HepG2 (cell line): ENCODE results near the gene FBH1. TPM values are rescaled to one million over a fixed set of nuclear protein-coding genes. Genes with fewer than 3 reads are reported as not detected.

Experiments
- AKNA ChIP-seq: sonication (generic); formaldehyde crosslinking; IDR thresholded peaks from 2 replicates; pipeline ENCODE4 v1.4.0; 2020; ENCODE audit warnings: missing genetic modification reagents, borderline replicate concordance
- ELF4 ChIP-seq: sonication (generic); formaldehyde crosslinking; IDR thresholded peaks from 2 replicates; pipeline ENCODE4 v1.5.0; 2020; ENCODE audit warnings: missing genetic modification reagents, mild to moderate bottlenecking, moderate library complexity, borderline replicate concordance
- ETV6 ChIP-seq: sonication (generic); formaldehyde crosslinking; conservative IDR thresholded peaks from 2 replicates; pipeline ENCODE4 v1.4.0; 2020; ENCODE audit warnings: missing genetic modification reagents
- FOXA1 ChIP-seq, 2 experiments: fragments of 450-650 bp in 1 of 2; sonication (generic) in 1 of 2; formaldehyde crosslinking in 1 of 2; IDR thresholded peaks; 2 replicates each; pipeline versions ENCODE4 v1.4.0 to v1.6.1; 2016 to 2020; ENCODE audit warnings: missing genetic modification reagents in 1 of 2
- HOMEZ ChIP-seq: IDR thresholded peaks from 2 replicates; pipeline ENCODE4 v1.6.1; 2016; ENCODE audit warnings: low read depth
- NR2F1 ChIP-seq, 2 experiments: fragments of 450-650 bp in 1 of 2; formaldehyde crosslinking in 1 of 2; IDR thresholded peaks; 2 replicates each; pipeline versions ENCODE4 v1.5.0 to v1.6.1; 2016 to 2020; ENCODE audit warnings: mild to moderate bottlenecking in 1 of 2, missing compliant biosample characterization in 1 of 2, missing genetic modification reagents in 1 of 2, moderate library complexity in 1 of 2
- NRL ChIP-seq: sonication (generic); formaldehyde crosslinking; IDR thresholded peaks from 2 replicates; pipeline ENCODE4 v1.5.0; 2020; ENCODE audit warnings: missing genetic modification reagents, mild to moderate bottlenecking, moderate library complexity, borderline replicate concordance
- YEATS4 ChIP-seq: sonication (generic); formaldehyde crosslinking; IDR thresholded peaks from 2 replicates; pipeline ENCODE4 v1.4.0; 2020; ENCODE audit warnings: missing genetic modification reagents, borderline replicate concordance
- ZMAT3 ChIP-seq: sonication (generic); formaldehyde crosslinking; conservative IDR thresholded peaks from 2 replicates; pipeline ENCODE4 v1.7.0; 2021; ENCODE audit warnings: missing genetic modification reagents
- polyA plus RNA-seq, 8 experiments: library from polyadenylated mRNA; depleted of rRNA in 3 of 8; stranded (reverse) in 7 of 8; unstranded in 1 of 8; fragments of >200 nt; fragmentation: Illumina TruSeq in 4 of 8; extraction: Trizol in 4 of 8; gene quantifications; 2 replicates each; pipeline versions ENCODE4 v1.2.1 to v1.2.3, GENCODE V29; 2011 to 2016; ENCODE audit warnings: low read depth in 4 of 8, missing spikeins in 1 of 8, mixed read lengths in 1 of 8; ENCODE audit not compliant: insufficient read depth in 1 of 8
- total RNA-seq, 5 experiments: library from RNA; depleted of rRNA; stranded (reverse); fragments of >200 nt; fragmentation: Illumina TruSeq; extraction: Trizol; gene quantifications; 2 replicates each; pipeline ENCODE4 v1.2.3, GENCODE V29; 2016; ENCODE audit warnings: low read depth in 1 of 5
- TF ChIP-seq, protein P1 (sequence below): sonication (generic); formaldehyde crosslinking; IDR thresholded peaks from 2 replicates; pipeline ENCODE4 v1.4.0; 2020; ENCODE audit warnings: missing genetic modification reagents
- TF ChIP-seq, protein P2 (sequence below): sonication (generic); formaldehyde crosslinking; IDR thresholded peaks from 2 replicates; pipeline ENCODE4 v1.5.1; 2020; ENCODE audit warnings: mild to moderate bottlenecking, missing genetic modification reagents, borderline replicate concordance

The FBH1 gene
- total and polyA plus RNA-seq, 2 of the 13 experiments (the other 11 are each of a cell fraction or from before 2014, with no cell fraction given), result 48.8 to 60.3 TPM

DNA sequence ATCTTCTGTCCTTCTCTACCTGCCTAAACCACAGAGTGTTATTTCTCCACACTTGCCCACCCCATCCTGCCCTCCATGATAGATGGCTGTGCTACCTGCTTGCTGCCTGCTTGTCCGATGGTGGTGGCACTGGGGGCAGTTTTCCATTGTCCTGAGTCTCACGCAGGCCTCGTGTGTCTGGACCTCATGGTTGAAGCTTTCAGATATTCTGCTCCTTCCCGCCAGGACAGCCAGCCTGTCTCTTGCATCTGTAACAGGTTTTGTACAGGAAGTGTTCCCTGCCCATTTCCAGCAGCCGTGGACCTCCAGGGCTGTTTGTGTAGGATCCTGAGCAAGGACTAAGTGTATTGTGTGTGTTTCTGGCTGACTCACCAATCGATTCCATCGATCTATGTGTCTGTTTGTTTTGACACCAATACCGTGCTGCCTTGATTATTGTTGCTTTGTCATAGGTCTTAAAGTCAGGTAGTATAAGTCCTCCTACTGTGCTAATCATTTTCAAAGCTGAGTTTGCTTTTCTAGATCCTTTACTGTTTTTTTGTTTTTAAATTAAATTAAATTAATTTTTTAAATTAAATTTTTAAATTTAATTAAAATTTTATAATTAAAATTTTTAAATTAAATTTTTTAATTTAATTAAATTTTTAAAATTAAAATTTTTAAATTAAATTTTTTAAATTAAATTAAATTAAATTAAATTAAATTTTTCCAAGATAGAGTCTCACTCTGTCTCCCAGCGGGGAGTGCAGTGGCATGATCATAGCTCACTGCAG lies 78.8 kb downstream of the FBH1 start (continued):
- TF ChIP-seq HOMEZ (CRISPR knock-in tag) (peak; percentile 74), NR2F1 (CRISPR knock-in tag; IDR thresholded peaks at IDR 0.05) (peak; percentile 63 to 66; a peak in 3 of 4 replicates), AKNA (CRISPR knock-in tag) (0 out of 2 replicates have a peak, but pooled peaks have one; percentile 84), ZMAT3 (peak; percentile 38; the same call in 1 of the 2 replicates), ELF4 (CRISPR knock-in tag) (0 out of 2 replicates have a peak, but pooled peaks have one; percentile 49), ETV6 (CRISPR knock-in tag) (no peak), FOXA1 (IDR thresholded peaks at IDR 0.05) (no peak), FOXA1 (CRISPR knock-in tag; IDR thresholded peaks at IDR 0.05) (peak; percentile 57; the same call in 1 of the 2 replicates), YEATS4 (peak; percentile 32; the same call in 1 of the 2 replicates), NRL (peak; percentile 42; the same call in 1 of the 2 replicates)
- TF ChIP-seq, protein P1, sequence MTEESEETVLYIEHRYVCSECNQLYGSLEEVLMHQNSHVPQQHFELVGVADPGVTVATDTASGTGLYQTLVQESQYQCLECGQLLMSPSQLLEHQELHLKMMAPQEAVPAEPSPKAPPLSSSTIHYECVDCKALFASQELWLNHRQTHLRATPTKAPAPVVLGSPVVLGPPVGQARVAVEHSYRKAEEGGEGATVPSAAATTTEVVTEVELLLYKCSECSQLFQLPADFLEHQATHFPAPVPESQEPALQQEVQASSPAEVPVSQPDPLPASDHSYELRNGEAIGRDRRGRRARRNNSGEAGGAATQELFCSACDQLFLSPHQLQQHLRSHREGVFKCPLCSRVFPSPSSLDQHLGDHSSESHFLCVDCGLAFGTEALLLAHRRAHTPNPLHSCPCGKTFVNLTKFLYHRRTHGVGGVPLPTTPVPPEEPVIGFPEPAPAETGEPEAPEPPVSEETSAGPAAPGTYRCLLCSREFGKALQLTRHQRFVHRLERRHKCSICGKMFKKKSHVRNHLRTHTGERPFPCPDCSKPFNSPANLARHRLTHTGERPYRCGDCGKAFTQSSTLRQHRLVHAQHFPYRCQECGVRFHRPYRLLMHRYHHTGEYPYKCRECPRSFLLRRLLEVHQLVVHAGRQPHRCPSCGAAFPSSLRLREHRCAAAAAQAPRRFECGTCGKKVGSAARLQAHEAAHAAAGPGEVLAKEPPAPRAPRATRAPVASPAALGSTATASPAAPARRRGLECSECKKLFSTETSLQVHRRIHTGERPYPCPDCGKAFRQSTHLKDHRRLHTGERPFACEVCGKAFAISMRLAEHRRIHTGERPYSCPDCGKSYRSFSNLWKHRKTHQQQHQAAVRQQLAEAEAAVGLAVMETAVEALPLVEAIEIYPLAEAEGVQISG (CRISPR knock-in tag), result peak; percentile 67
- TF ChIP-seq, protein P2, sequence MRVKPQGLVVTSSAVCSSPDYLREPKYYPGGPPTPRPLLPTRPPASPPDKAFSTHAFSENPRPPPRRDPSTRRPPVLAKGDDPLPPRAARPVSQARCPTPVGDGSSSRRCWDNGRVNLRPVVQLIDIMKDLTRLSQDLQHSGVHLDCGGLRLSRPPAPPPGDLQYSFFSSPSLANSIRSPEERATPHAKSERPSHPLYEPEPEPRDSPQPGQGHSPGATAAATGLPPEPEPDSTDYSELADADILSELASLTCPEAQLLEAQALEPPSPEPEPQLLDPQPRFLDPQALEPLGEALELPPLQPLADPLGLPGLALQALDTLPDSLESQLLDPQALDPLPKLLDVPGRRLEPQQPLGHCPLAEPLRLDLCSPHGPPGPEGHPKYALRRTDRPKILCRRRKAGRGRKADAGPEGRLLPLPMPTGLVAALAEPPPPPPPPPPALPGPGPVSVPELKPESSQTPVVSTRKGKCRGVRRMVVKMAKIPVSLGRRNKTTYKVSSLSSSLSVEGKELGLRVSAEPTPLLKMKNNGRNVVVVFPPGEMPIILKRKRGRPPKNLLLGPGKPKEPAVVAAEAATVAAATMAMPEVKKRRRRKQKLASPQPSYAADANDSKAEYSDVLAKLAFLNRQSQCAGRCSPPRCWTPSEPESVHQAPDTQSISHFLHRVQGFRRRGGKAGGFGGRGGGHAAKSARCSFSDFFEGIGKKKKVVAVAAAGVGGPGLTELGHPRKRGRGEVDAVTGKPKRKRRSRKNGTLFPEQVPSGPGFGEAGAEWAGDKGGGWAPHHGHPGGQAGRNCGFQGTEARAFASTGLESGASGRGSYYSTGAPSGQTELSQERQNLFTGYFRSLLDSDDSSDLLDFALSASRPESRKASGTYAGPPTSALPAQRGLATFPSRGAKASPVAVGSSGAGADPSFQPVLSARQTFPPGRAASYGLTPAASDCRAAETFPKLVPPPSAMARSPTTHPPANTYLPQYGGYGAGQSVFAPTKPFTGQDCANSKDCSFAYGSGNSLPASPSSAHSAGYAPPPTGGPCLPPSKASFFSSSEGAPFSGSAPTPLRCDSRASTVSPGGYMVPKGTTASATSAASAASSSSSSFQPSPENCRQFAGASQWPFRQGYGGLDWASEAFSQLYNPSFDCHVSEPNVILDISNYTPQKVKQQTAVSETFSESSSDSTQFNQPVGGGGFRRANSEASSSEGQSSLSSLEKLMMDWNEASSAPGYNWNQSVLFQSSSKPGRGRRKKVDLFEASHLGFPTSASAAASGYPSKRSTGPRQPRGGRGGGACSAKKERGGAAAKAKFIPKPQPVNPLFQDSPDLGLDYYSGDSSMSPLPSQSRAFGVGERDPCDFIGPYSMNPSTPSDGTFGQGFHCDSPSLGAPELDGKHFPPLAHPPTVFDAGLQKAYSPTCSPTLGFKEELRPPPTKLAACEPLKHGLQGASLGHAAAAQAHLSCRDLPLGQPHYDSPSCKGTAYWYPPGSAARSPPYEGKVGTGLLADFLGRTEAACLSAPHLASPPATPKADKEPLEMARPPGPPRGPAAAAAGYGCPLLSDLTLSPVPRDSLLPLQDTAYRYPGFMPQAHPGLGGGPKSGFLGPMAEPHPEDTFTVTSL (CRISPR knock-in tag), result peak; percentile 97
